Upper lobe of right lung (tissue), 1 donor: ENCODE results near the gene TMEM181. TPM values are rescaled to one million over a fixed set of nuclear protein-coding genes. Genes with fewer than 3 reads are reported as not detected.
A peak's percentile ranks its signal among the peaks of the same experiment; 100 is the strongest.

Experiments used
- ATAC-seq: fragments of 200-7000 bp; cut with Tn5 transposase; one replicate; pipeline ENCODE4 v1.9.1; 2020; ENCODE audit warnings: mild to moderate bottlenecking, moderate library complexity
- DNase-seq: peaks from one replicate; pipeline ENCODE4 v3.0.0-alpha.2; 2020
- H3K27ac ChIP-seq: fragments of 200-600 bp; one replicate; pipeline ENCODE4 v1.8.0; 2022
- H3K27me3 ChIP-seq: fragments of 200-600 bp; one replicate; pipeline ENCODE4 v1.8.0; 2022; ENCODE audit warnings: mild to moderate bottlenecking
- H3K36me3 ChIP-seq: fragments of 200-600 bp; one replicate; pipeline ENCODE4 v1.8.0; 2022
- H3K4me1 ChIP-seq: fragments of 200-600 bp; one replicate; pipeline ENCODE4 v1.8.0; 2022
- H3K4me3 ChIP-seq: fragments of 200-600 bp; one replicate; pipeline ENCODE4 v1.8.0; 2022; ENCODE audit warnings: mild to moderate bottlenecking
- H3K9me3 ChIP-seq: fragments of 200-600 bp; one replicate; pipeline ENCODE4 v1.8.0; 2022
- intact Hi-C: fragments of 100-400 bp; cut with DNase I; formaldehyde crosslinking; loops from one replicate; pipeline ENCODE4 v1.11.0; 2022
- total RNA-seq: library from RNA; stranded (reverse); fragmentation: NEBNext Ultra II Directional; extraction: Animal tissue kit (Norgen Biotek cat#: 25700); gene quantifications from one replicate; pipeline ENCODE4 v1.2.1, GENCODE V29; 2021
- TF ChIP-seq, protein P1 (sequence below): fragments of 200-600 bp; IDR thresholded peaks from one replicate; pipeline ENCODE4 v1.8.0; 2022; ENCODE audit warnings: antibody characterized with exemption
- donor health status: DM: no; HTN: yes; CAD: no; lungs with severe emphysema.

TMEM181 gene
- total RNA-seq, 1 donor from 2014 or later, result 31.5 TPM

DNA sequence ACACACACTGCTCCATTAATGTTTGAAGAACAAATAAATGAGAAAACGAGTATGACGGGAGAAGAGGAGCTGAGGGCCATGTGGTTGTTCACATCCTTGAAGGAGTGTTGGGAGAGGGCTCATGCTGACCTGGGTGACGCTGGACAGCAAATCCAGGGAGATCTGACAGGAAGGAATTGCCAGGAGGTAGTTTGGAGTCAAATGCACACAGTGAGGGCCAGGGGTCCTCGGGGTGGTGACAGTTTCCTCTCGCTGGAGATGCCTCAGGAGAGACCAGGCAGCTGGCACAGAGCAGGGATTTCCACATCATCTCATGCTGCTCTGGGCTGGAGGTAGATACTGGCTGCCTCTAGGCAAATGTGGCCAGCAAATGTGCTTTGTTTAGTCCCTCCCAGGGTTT is 2.0 kb upstream of the TMEM181 start:
- DNase-seq (no peak), ATAC-seq (no peak)
- TF ChIP-seq, protein P1, sequence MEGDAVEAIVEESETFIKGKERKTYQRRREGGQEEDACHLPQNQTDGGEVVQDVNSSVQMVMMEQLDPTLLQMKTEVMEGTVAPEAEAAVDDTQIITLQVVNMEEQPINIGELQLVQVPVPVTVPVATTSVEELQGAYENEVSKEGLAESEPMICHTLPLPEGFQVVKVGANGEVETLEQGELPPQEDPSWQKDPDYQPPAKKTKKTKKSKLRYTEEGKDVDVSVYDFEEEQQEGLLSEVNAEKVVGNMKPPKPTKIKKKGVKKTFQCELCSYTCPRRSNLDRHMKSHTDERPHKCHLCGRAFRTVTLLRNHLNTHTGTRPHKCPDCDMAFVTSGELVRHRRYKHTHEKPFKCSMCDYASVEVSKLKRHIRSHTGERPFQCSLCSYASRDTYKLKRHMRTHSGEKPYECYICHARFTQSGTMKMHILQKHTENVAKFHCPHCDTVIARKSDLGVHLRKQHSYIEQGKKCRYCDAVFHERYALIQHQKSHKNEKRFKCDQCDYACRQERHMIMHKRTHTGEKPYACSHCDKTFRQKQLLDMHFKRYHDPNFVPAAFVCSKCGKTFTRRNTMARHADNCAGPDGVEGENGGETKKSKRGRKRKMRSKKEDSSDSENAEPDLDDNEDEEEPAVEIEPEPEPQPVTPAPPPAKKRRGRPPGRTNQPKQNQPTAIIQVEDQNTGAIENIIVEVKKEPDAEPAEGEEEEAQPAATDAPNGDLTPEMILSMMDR, result no peak
- Histone ChIP-seq H3K4me3 (no peak overlapping the region), H3K4me1 (peaks cover 18% of the 10 kb centered on the region), H3K9me3 (no peaks in the 10 kb centered on the region), H3K27me3 (no peaks in the 10 kb centered on the region), H3K27ac (no peak overlapping the region), H3K36me3 (no peaks in the 10 kb centered on the region)
- intact Hi-C loops, result no loop called here

DNA sequence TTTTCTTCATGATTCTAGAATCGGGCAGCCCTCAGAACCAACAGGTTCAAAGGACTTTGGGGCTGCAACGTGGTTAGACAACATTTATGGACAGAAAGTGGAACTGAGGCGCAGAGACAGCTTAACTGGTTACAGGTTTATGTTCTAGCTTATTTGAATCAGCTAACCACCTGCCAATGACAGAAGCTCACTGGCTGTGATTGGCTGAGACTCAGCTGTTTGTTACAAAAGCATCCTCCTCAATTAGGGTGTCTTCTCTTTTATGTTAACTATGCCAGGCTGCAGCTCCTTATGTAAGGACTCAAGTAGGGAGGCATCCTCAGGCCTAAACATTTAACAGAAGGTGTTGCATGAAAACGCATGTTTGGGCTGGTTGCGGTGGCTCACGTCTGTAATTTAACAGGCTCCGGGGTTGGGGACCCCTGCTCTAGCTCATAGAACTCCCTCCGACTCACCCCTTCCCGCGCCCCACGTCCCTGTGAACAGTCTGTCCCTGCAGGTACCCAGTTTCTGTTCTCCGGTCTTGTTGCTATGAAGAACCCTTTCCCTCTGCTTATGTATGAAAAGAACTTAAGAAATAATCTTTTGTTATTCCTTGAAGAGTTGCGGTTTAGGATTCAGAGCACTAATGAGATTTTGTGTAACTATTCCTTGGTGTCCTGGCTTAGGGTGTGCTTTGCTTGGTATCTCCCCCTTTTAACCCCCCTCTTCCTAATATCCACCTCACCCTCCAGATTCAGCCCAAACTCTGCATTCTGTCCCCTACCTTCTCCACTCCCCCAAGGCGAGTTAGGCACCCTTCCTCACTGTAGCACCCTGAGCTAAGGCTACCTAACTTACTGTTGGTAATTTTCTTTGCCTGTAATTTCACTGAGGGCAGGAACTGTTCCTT is 1.2 kb upstream of the TMEM181 start:
- Histone ChIP-seq H3K27ac (no peak overlapping the region), H3K9me3 (no peaks in the 10 kb centered on the region), H3K36me3 (no peaks in the 10 kb centered on the region), H3K27me3 (no peaks in the 10 kb centered on the region), H3K4me1 (peaks cover 23% of the 10 kb centered on the region), H3K4me3 (no peak overlapping the region)
- TF ChIP-seq, protein P1, result no peak
- ATAC-seq (no peak), DNase-seq (no peak)
- intact Hi-C loops, result no loop called here

DNA sequence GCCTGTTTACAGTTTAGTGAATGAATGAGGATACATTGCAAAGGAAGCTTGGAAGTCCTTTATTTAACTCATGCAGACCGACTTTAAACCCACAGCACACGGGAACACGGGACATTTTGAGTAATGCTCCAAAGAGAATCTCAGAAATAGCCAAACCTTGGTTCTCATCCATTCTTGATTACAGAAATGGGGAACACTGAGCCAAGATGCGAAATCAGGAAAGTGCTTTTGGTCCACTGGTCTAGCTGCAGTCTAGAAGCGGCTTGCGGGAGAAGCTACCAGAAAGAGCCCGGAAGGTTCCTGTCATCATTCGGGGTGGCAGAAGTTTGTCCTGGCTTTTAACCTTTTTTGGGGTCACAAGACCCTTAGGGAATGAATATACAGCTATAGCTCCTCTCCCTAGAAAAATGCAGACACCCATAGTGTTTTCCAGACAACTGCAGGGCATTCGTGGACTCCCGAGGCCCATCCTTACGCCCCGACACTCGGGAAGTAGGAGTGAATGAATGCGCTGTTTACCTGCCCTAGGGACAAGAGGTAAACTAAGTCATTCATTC is 475 bp upstream of the TMEM181 start:
- H3K36me3 ChIP-seq, result no peaks in the 10 kb centered on the region
- TF ChIP-seq, protein P1, result no peak
- peak overlapping the region; percentile 78 for H3K4me3 ChIP-seq
- H3K4me1 ChIP-seq, result peaks cover 26% of the 10 kb centered on the region
- intact Hi-C loops, result no loop called here
- ATAC-seq, result no peak
- no peak for DNase-seq
- H3K9me3 ChIP-seq, result no peaks in the 10 kb centered on the region
- H3K27me3 ChIP-seq, result no peaks in the 10 kb centered on the region
- peak overlapping the region; percentile 86 for H3K27ac ChIP-seq

DNA sequence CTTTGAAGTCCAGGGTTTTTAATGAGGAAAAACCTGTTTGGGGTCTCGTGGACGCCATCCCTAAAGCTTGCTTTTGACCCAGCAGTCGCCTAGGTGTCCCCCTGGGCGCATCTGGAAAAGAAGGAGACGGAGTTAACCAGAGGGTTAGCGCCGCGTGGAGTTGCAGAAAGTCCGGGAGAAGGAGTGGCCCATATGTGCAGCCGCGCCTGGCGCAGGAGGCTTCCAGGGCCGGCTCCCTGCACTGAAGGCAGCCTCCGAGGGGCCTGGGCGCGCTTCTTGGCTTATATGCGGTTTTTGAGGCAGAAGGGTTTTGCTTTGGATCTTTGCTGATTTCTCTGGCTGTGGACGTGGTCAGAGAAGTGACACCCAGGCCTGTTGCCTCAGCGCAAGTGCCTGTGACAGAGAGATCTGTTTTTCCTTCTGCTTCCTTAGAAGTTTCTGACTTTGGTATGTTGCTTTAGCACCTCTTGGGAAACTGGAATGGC is 987 bp downstream of the TMEM181 start:
- ATAC-seq (peak; percentile 11), DNase-seq (peak; percentile 68)
- peak overlapping the region; percentile 78 for H3K4me3 ChIP-seq
- no peaks in the 10 kb centered on the region for H3K36me3 ChIP-seq
- TF ChIP-seq, protein P1, result no peak
- H3K4me1 ChIP-seq, result peaks cover 30% of the 10 kb centered on the region
- H3K9me3 ChIP-seq, result no peaks in the 10 kb centered on the region
- H3K27ac ChIP-seq, result peak overlapping the region; percentile 86
- intact Hi-C loops, result no loop called here
- no peaks in the 10 kb centered on the region for H3K27me3 ChIP-seq

DNA sequence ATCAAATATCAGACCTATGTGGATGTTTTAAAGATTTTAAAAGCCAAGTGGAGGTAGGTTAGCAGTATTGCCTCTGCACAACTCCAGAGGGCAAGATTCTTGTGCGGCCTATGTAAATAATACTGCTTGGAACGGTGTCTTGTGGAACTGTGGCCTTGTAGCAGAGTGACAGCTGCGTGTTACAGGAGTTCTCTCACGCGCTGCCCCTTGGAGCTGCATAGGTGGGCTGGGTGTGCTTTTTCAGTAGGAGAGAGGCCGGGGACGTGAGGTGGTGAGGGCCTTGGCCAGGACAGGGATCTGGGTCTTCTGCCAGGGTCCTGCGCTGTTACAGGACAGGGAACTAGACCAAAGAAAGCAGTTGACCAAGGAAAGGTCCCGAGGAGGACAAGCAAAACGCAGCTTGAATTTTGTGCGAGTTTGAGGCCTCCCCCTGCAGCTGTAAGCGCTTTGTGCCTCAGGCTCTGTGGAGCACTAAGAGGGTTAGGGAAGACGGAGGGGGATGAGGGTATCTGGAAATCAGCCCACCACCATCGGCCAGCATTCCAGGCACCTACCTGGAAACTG is 1.5 kb downstream of the TMEM181 start:
- ATAC-seq (no peak), DNase-seq (no peak)
- Histone ChIP-seq H3K9me3 (no peaks in the 10 kb centered on the region), H3K4me1 (peaks cover 30% of the 10 kb centered on the region), H3K36me3 (no peaks in the 10 kb centered on the region), H3K27me3 (no peaks in the 10 kb centered on the region), H3K4me3 (peak overlapping the region; percentile 78), H3K27ac (peak overlapping the region; percentile 86)
- intact Hi-C loops, result no loop called here
- TF ChIP-seq, protein P1, result no peak
